GM18511 (cell line): ENCODE results near the gene DDX23.
"Not testable (repeated sequence)": the region's sequence is repeated elsewhere in the genome, so short reads cannot be mapped to it uniquely, and the experiment has no call there.

Experiments used
- ATAC-seq: cut with Tn5 transposase; IDR thresholded peaks from one replicate; pipeline ENCODE4 v1.9.1; 2021; ENCODE audit warnings: mild to moderate bottlenecking, moderate library complexity; ENCODE audit not compliant: unreplicated experiment

Gene DDX23

GRCh38 chr12:48851883-48852733 is at the start of gene DDX23:
TSS of gene DDX23 (minus strand) at chr12:48852163. CDS start at chr12:48845782, 6,381 bp downstream.
- peak; percentile 89 for ATAC-seq

GRCh38 chr12:48901278-48901677 is 49.3 kb upstream of the DDX23 start:
- peak; percentile 68 for ATAC-seq

GRCh38 chr12:48899651-48900050 is 47.7 kb upstream of the DDX23 start:
- ATAC-seq: no peak

GRCh38 chr12:48894271-48894670 is 42.3 kb upstream of the DDX23 start:
- no peak for ATAC-seq

- peak; percentile 67 for ATAC-seq
Measured at GRCh38 chr12:48890657-48891418, 38.9 kb upstream of the DDX23 start.

- ATAC-seq: no peak
Measured at GRCh38 chr12:48889679-48890078, 37.7 kb upstream of the DDX23 start.

GRCh38 chr12:48883305-48884161 is 31.6 kb upstream of the DDX23 start:
- ATAC-seq: no peak

- ATAC-seq: no peak
Measured at GRCh38 chr12:48882972-48883304, 31.0 kb upstream of the DDX23 start.

- no peak for ATAC-seq
Measured at GRCh38 chr12:48882315-48882687, 30.3 kb upstream of the DDX23 start.

GRCh38 chr12:48881686-48882314 is 29.8 kb upstream of the DDX23 start:
- ATAC-seq: no peak

- ATAC-seq: no peak
Measured at GRCh38 chr12:48880647-48881046, 28.7 kb upstream of the DDX23 start.

GRCh38 chr12:48878548-48878947 is 26.6 kb upstream of the DDX23 start:
- ATAC-seq: no peak

GRCh38 chr12:48875944-48876515 is 24.1 kb upstream of the DDX23 start:
- no peak for ATAC-seq

GRCh38 chr12:48873534-48873933 is 21.6 kb upstream of the DDX23 start:
- ATAC-seq: not testable (repeated sequence)

GRCh38 chr12:48873096-48873495 is 21.1 kb upstream of the DDX23 start:
- no peak for ATAC-seq

GRCh38 chr12:48869191-48869590 is 17.2 kb upstream of the DDX23 start:
- ATAC-seq: no peak

- no peak for ATAC-seq
Measured at GRCh38 chr12:48868451-48868850, 16.5 kb upstream of the DDX23 start.

- ATAC-seq: peak; percentile 50
Measured at GRCh38 chr12:48866052-48866711, 14.2 kb upstream of the DDX23 start.

GRCh38 chr12:48865281-48866051 is 13.5 kb upstream of the DDX23 start, which contains the start of gene RND1:
TSS of gene RND1 (minus strand) at chr12:48865870. CDS start at chr12:48865767, 103 bp downstream.
- ATAC-seq: peak; percentile 92
